SK-N-MC (cell line): ENCODE data around the gene KLF12.

Experiments used
- DNase-seq: peaks from one replicate; pipeline ENCODE4 v3.0.0-alpha.2; 2011; ENCODE audit warnings: low read depth, low spot score
- H3K27ac ChIP-seq: fragments of 200-600 bp; sonication (generic); 2 replicates; pipeline ENCODE4 v1.5.1; 2016; ENCODE audit warnings: mixed run types
- H3K36me3 ChIP-seq: fragments of 200-600 bp; sonication (generic); 2 replicates; pipeline ENCODE4 v1.6.1; 2017; ENCODE audit warnings: antibody characterized with exemption, low read length, mixed read lengths; ENCODE audit not compliant: insufficient read depth
- H3K4me3 ChIP-seq: fragments of 200-600 bp; sonication (generic); 2 replicates; pipeline ENCODE4 v1.5.1; 2016
- H3K9ac ChIP-seq: fragments of 200-600 bp; sonication (generic); 2 replicates; pipeline ENCODE4 v1.8.0; 2017; ENCODE audit warnings: mixed run types, mixed read lengths; ENCODE audit not compliant: insufficient read length
- H3K9me3 ChIP-seq: fragments of 200-600 bp; sonication (generic); 2 replicates; pipeline ENCODE4 v1.6.1; 2017; ENCODE audit warnings: low read depth, mild to moderate bottlenecking, antibody characterized with exemption, low read length, moderate library complexity, mixed read lengths
- EZH2 ChIP-seq: fragments of 200-600 bp; sonication (generic); IDR thresholded peaks from one replicate; pipeline ENCODE4 v1.6.1; 2017; ENCODE audit warnings: antibody characterized with exemption
- FOXP2 ChIP-seq: optimal IDR thresholded peaks from 2 replicates; pipeline ENCODE3; 2011; ENCODE audit warnings: mild to moderate bottlenecking, moderate library complexity; ENCODE audit not compliant: insufficient read depth; ENCODE audit errors: extremely low read length, control extremely low read depth
- POLR2AphosphoS5 ChIP-seq: IDR thresholded peaks from 2 replicates; pipeline ENCODE4 v1.6.1; 2012; ENCODE audit warnings: mild to moderate bottlenecking, low read depth, low read length, borderline replicate concordance

KLF12 gene

DNA sequence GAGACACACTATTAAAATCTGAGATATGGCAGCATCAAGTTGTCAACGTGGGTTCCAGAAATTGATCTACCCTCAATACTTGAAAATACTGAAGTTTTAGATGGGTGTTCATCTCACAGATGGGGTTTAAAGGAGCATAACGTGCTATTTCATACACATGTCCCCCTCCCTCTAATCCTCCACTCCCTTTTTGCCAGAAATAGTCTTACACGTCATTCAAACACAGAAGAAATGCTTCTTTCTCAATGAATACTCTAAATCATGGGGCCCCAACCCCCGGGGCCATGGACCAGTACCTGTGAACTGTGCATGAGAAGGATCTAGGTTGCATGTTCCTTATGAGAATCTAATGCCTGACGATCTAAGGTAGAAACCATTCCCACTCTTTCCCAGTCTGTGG is 19.6 kb downstream of the KLF12 start:
- H3K4me3 ChIP-seq = no peak overlapping the region
- TF ChIP-seq FOXP2 (no peak), POLR2AphosphoS5 (no peak), EZH2 (no peak)
- H3K36me3 ChIP-seq = no peaks in the 10 kb centered on the region
- H3K27ac ChIP-seq = no peak overlapping the region
- DNase-seq = no peak
- no peak overlapping the region for H3K9ac ChIP-seq
- H3K9me3 ChIP-seq = peaks cover 3% of the 10 kb centered on the region; the same call in 1 of the 2 replicates

DNA sequence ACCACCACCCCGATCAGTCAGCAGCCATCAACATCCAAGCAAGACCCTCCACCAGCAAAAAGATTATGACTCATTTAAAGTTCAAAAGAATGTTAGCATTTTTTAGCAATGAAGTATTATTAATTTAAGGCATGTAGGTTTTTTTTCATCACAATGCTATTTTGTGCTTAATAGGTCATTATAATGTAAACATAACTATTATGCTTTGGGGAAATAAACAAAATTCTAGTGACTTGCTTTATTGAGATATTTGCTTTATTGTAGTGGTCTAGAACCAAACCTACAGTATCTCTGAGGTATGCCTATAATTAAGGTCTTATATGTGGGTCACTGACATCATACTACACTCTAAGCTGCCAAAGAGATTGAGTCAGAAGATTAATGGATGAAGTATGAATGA is 20.0 kb downstream of the KLF12 start:
- H3K4me3 ChIP-seq = no peak overlapping the region
- no peak overlapping the region for H3K27ac ChIP-seq
- peaks cover 3% of the 10 kb centered on the region; the same call in 1 of the 2 replicates for H3K9me3 ChIP-seq
- DNase-seq = no peak
- H3K36me3 ChIP-seq = no peaks in the 10 kb centered on the region
- TF ChIP-seq EZH2 (no peak), FOXP2 (no peak), POLR2AphosphoS5 (no peak)
- no peak overlapping the region for H3K9ac ChIP-seq

DNA sequence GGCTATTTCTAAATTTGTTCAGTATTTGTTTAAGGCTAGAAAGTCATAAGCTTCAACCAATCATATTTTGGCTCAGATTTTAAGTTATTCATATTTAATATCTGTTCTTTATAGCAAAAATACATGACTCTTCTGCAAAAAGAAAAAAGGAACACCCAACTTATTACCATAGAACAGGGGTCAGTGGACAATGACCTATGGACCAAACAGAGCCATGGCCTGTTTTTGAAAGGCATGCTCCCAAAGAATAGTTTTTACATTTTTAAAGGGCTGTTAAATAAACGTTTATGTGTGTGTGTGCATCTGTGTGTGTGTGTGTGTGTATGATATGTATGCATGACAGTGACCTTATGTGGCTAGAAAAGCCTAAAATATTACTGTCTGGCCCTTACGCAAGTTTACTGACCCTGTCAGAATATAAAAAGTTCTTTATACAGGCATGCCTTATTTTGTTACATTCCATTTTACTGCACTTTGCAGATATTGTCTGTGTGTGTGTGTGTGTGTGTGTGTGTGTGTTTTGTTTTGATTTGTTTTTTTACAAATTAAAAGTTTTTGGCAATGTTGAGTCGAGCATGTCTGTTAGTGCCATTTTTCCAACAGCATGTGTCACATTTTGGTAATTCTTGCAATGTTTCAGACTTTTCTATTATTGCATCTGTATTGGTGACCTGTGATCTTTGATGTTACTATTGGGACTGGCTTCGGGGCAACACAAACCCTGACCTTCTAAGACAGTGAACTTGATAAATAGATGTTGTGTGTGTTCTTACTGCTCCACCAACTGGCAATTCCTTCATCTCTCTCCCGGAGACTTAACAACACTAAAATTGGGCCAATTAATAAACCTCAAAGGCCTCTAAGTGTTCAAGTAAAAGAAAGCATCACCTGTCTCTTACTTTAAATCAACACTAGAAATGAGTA is 22.0 kb downstream of the KLF12 start:
- no peak for TF ChIP-seq POLR2AphosphoS5
- TF ChIP-seq EZH2 = no peak
- no peak overlapping the region for H3K27ac ChIP-seq
- no peak for DNase-seq

DNA sequence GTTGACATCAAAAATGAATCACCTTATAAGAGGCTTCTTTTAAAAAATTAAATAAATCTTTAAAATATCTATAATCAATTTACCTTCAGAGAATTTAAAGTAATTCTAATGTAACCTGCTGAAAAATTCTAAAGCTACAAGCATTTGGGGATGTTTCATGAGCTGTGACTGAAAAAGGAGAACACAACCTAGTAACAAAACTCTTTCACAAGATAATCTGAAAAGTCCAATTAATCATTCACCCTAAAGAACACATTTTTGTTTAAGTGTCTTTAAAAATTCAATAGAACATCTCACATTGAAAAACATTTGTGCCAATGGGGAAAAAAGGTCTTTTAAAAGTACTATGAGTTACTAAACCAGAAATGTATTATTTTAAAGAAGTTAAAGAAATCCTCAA is 22.8 kb downstream of the KLF12 start:
- Histone ChIP-seq H3K9ac (no peak overlapping the region), H3K27ac (no peak overlapping the region), H3K9me3 (no peaks in the 10 kb centered on the region), H3K36me3 (no peaks in the 10 kb centered on the region), H3K4me3 (no peak overlapping the region)
- TF ChIP-seq EZH2 = no peak
- TF ChIP-seq POLR2AphosphoS5 = no peak
- no peak for TF ChIP-seq FOXP2
- no peak for DNase-seq

More for the DNA sequence above, 22.0 kb downstream of the KLF12 start:
- Histone ChIP-seq H3K9me3 (no peaks in the 10 kb centered on the region), H3K36me3 (no peaks in the 10 kb centered on the region), H3K9ac (no peak overlapping the region), H3K4me3 (no peak overlapping the region)

DNA sequence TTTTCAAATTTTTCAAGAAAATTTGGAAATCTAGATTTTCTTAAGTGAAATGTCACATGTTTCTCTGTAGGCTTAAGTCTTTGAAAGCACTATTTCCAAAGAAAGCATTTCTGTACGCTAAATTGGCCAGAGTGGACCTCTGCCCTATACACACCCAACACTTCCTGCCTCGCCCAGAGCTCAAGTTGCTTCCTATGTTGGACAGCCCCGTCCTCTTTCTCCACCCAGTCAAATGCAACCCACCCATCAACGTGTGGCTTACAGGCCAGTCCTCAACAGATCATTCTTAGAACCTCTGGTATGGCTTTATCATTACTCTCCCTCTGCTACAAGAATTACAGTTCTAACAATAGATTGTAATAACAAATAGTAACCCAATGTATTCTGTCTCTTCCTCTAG is 24.2 kb downstream of the KLF12 start:
- Histone ChIP-seq H3K4me3 (no peak overlapping the region), H3K27ac (no peak overlapping the region), H3K36me3 (no peaks in the 10 kb centered on the region), H3K9ac (no peak overlapping the region), H3K9me3 (no peaks in the 10 kb centered on the region)
- TF ChIP-seq FOXP2 (no peak), POLR2AphosphoS5 (no peak), EZH2 (no peak)
- DNase-seq = no peak

DNA sequence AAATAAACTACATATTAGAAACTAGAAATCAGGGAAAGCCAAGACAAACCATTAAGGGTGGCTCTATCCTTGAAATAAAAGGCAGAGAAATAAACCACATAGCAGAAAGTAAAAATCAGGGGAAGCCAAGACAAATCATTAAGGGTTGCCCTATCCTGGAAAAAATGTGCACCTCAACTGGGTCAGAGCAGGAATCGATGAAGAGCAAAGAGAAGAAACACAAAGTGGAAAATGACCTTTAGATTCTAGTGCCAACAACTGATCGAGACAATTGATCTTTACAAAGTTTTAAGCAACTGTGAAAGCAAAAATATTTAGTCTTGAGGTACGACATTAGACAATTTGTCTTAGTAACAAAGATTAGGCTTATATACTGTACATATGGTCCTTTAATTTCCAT is 26.6 kb downstream of the KLF12 start:
- no peak for TF ChIP-seq POLR2AphosphoS5
- no peak for TF ChIP-seq FOXP2
- no peak for TF ChIP-seq EZH2
- H3K27ac ChIP-seq = no peak overlapping the region
- no peak overlapping the region for H3K9ac ChIP-seq
- DNase-seq = no peak
- no peaks in the 10 kb centered on the region for H3K36me3 ChIP-seq
- no peaks in the 10 kb centered on the region for H3K9me3 ChIP-seq
- no peak overlapping the region for H3K4me3 ChIP-seq

DNA sequence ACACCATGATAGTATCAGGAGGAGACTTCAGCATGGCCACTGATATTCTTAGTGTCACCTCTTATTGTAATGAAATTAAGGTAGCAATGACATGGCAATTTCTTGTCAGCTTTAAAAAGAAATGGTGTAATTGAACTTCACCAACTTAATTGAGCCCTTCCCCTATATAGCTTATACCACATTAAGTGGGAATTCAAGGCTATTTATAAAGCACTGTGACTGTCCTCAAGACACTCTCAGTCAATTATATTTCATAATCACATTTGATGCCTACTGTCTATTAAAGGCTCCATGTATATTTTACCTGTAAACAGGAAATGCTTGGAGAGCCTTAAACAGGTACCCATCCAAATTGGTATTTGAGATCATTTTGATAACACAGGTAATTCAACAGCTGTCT is 28.3 kb downstream of the KLF12 start:
- no peaks in the 10 kb centered on the region for H3K36me3 ChIP-seq
- no peaks in the 10 kb centered on the region for H3K9me3 ChIP-seq
- no peak overlapping the region for H3K9ac ChIP-seq
- no peak for TF ChIP-seq POLR2AphosphoS5
- TF ChIP-seq FOXP2 = no peak
- TF ChIP-seq EZH2 = no peak
- no peak for DNase-seq
- no peak overlapping the region for H3K4me3 ChIP-seq
- no peak overlapping the region for H3K27ac ChIP-seq

DNA sequence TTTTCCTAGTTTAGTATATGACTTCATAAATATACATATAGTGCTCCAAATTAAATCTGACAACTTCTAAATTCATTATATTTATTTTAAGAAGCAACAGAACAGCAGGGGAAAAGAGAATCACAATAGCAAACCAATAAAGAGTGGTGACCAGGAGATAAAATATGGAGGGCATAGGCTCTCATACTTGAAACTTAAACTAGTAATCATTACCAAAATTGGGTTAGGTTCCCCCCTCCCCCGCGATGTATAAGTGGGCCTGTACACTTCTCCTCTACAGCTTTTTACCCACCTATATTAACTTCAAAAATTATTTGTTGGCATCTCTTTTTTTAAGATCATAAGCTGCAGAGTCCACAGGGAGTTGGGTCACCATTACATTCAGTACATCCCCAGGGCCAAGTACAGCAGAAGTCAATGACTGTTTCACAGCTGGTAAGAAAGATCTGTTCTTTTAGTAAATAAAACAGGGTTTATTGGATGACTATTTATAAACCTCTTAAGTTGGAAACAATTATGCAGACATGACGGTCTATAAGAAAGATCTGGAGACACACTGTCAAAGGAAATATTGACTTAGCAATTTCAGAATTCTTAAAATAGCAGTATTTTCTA is 29.4 kb downstream of the KLF12 start:
- Histone ChIP-seq H3K9me3 (no peaks in the 10 kb centered on the region), H3K36me3 (no peaks in the 10 kb centered on the region), H3K9ac (no peak overlapping the region), H3K27ac (no peak overlapping the region), H3K4me3 (no peak overlapping the region)
- no peak for DNase-seq
- TF ChIP-seq POLR2AphosphoS5 (no peak), FOXP2 (no peak), EZH2 (no peak)

DNA sequence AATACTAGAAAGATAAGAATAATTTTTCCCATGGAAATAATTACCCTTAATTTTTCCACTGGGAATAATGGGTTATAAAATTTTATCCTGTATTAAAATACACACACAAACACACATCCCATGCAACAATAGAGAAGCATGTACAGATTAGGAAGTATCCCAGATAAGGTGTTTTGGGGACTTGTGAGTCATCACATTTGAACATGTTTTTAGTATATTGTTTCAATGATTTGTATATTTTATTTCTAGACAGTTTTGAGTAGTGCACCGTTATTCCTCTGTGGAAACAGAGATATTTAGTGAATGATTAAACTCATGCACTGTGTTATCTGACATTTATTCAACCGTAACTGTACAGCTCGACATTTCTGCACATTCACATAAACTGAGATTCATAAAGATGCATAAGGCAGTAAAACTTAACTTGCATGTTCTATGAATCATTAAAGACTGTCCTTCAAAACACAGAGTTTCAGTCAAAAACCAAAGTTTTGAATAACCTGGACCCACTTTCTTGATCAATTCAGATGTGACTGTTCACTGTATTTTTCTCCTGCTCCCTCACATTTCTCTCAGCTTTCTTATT is 30.1 kb downstream of the KLF12 start:
- no peak for TF ChIP-seq POLR2AphosphoS5
- TF ChIP-seq FOXP2 = no peak
- TF ChIP-seq EZH2 = no peak
- Histone ChIP-seq H3K27ac (no peak overlapping the region), H3K4me3 (no peak overlapping the region), H3K36me3 (no peaks in the 10 kb centered on the region), H3K9ac (no peak overlapping the region), H3K9me3 (no peaks in the 10 kb centered on the region)
- DNase-seq = no peak
